Measurements from ENCODE around the gene NPRL2. TPM values are rescaled to one million over a fixed set of nuclear protein-coding genes. Genes with fewer than 3 reads are reported as not detected.

NPRL2 gene
- total and polyA plus RNA-seq, 12 donors, result 13.0 to 29.8 (median 16.3) TPM

GRCh38 chr3:50320853-50321335 lies 29.7 kb downstream of the NPRL2 start:
- Histone ChIP-seq H3K9me3 (no peaks in the 10 kb centered on the region), H3K27me3 (no peaks in the 10 kb centered on the region), H3K36me3 (peaks cover 0 to 57% (median 37%) of the 10 kb centered on the region in 9 donors), H3K27ac (peak overlapping the region; percentile 91 to 99 (median 97)), H3K4me1 (peaks cover 29 to 88% (median 71%) of the 10 kb centered on the region in 9 donors), H3K4me3 (peak overlapping the region; percentile 57 to 88 (median 80))
- peak; percentile 82 to 83 for DNase-seq
- intact Hi-C loops (cut with DNase I), result loop anchor here in 5 of 10 donors (1.0 to 10.0 kb wide), 6 partner anchors 18 to 84 kb away; partner anchors contain the start of genes GNAI2 (in 1 of the 5), HYAL1 (in 1 of the 5) and SEMA3B (in 1 of the 5)
- ATAC-seq, result peak; percentile 27 to 69 (median 44)
- WGBS, 2 donors, result 0 to 1% methylated on average over 37 to 45 of the region's 45 CpGs
- no peak for TF ChIP-seq CTCF (IDR thresholded peaks at IDR 0.05)

- H3K4me1 ChIP-seq, result peaks cover 29 to 81% (median 68%) of the 10 kb centered on the region in 9 donors
- DNase-seq (no peak), ATAC-seq (no peak)
- 67 to 71% methylated on average over 29 of the region's 29 CpGs for WGBS, 2 donors
- H3K9me3 ChIP-seq, result no peaks in the 10 kb centered on the region
- peak overlapping the region; percentile 57 to 88 (median 80) for H3K4me3 ChIP-seq
- intact Hi-C loops (cut with DNase I), result loop anchor here in 4 of 10 donors (2.0 to 10.0 kb wide), 5 partner anchors 19 to 83 kb away; partner anchors contain the start of genes GNAI2 (in 1 of the 4) and SEMA3B (in 1 of the 4)
- no peaks in the 10 kb centered on the region for H3K27me3 ChIP-seq
- H3K27ac ChIP-seq, result peak overlapping the region; percentile 91 to 99 (median 97)
- peak in 2 of 9 donors; percentile 6 to 22 for TF ChIP-seq CTCF (IDR thresholded peaks at IDR 0.05)
- H3K36me3 ChIP-seq, result peaks cover 0 to 57% (median 33%) of the 10 kb centered on the region in 9 donors
These were observed 30.5 kb downstream of the NPRL2 start for GRCh38 chr3:50319894-50320625.

GRCh38 chr3:50319181-50319893 lies 31.2 kb downstream of the NPRL2 start:
- WGBS, 2 donors, result 69 to 79% methylated on average over 16 of the region's 16 CpGs
- intact Hi-C loops (cut with DNase I), result no loop called here
- ATAC-seq, result no peak

More at GRCh38 chr3:50319181-50319893, 31.2 kb downstream of the NPRL2 start:
- Histone ChIP-seq H3K27ac (peak overlapping the region; percentile 61 to 99 (median 97)), H3K4me3 (peak overlapping the region in 9 of 10 donors; percentile 57 to 88 (median 81)), H3K36me3 (peaks cover 0 to 58% (median 33%) of the 10 kb centered on the region in 9 donors), H3K27me3 (no peaks in the 10 kb centered on the region), H3K4me1 (peaks cover 24 to 77% (median 61%) of the 10 kb centered on the region in 9 donors), H3K9me3 (no peaks in the 10 kb centered on the region)
- no peak for DNase-seq
- no peak for TF ChIP-seq CTCF (IDR thresholded peaks at IDR 0.05)
